ENCODE results near the gene NGF.

The NGF gene

DNA sequence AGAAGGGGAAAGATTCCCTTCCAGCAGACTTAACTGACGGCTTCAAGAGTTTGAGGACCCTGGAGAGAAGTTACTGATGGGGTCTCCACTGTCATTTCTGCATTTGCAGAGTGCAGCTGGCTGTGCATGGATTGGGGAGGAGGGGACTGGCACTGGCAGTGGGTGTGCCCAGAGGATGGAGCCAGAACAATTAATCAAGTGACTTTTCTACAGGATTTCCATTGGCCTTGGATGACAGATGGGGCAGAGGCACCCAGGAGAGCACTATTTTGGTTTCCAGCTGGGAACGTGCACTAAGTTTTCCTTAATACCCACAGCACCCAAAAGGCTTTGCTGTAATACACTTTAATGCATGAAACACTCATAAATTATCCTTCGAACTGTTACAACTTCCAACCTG, 1.3 kb downstream of the NGF start:
- DNase-seq (ENCODE audit: low read depth): no peak

DNA sequence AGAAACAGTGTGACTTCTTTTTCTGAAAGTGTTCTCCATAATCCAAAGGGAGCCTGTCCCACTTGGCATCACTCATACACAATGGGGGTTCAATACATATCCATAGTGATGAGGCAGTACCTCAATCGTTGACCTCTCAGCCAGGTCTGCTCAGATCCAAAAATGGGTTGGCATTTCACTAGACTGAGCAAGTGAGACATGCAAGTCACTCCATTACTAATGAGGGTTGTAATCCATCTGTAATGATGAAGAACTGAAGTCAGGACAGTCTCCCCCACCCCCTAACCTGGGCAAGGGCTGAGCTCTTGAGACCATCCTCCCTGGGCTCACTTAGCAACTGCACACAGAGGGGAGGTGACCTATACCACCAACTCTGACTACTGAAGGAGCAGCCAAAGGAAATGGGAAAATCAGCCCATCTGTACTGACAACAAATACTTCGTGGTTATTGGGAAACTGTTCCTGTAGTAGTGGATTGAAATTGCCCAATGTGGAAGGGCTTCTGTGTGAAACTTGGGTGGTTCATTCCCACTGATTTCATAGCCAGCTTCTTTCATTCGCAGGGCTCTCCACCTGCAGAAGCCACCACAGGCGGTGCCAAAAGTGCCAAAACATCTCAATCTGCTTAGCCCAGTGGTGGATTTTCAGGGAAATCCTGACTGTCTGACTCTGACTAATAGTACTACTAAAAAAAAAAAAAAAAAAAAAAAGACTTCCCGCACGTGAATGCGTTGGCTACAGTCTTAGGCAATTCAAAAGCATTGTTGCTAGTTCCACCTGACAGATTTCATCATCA, 5.0 kb downstream of the NGF start:
- DNase-seq (ENCODE audit: low read depth): peak; percentile 93

DNA sequence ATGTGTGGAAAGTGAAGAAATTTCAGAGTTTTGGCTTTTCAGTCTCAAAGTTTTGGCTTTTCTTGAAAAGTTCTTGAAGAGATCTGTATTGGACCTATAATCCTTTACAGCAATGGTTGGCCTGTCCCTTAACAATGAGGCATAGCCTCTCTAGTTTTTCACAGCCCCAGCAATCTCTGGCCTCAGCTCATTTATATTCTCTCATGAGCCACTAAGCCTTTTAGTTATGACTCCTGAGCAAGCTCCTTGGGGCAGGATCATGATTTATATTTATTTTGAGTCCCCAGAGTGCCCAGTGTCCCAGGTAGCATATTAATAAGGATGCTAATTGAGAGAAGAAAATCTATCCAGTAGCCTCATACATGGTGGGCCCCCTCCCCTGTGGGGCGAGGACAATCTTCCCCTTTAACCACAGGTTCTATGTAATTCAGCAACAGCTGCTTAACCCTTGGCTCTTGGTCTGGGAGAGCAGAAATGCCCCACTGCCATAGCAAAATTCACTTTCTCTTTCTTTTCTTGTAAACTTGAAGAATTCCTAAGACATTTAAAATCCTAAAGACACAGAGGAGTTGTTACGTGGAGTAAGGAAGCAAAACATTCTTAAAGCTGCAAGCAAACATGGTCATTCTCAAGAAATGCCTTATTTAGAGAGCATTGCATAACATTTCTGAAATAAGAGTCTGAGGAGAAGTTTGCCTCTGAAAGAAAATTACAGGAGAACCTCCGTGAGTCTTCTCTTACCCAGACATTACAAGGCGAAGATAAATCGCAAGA, 6.3 kb downstream of the NGF start:
- DNase-seq (ENCODE audit: low read depth): peak; percentile 45

DNA sequence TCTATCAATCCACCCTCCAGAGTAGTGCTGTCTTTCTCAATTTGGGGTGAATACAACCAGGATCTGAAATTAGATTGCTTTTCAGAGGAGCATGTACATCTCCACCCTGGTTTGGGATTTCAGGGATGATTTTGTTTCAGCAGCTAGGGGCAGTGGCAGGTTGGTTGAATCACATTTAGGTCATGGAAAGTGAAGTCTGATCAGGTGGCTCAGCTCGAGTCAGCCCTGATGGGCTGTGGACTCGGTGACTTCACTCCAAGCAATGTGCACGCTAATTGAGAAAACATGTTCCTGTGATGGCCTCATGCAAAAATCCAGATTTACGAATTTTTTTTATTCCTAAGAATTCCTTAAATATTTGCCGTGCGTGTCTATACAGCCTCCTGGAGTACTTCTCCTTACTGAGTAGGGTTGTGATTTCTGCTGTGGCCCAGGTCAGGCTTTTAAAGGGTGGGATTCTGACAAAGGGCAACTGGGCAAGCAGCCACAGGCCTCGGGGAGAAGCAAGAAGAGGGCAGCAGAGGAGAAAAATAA, 7.5 kb downstream of the NGF start:
- peak; percentile 92 for DNase-seq (ENCODE audit: low read depth)

DNA sequence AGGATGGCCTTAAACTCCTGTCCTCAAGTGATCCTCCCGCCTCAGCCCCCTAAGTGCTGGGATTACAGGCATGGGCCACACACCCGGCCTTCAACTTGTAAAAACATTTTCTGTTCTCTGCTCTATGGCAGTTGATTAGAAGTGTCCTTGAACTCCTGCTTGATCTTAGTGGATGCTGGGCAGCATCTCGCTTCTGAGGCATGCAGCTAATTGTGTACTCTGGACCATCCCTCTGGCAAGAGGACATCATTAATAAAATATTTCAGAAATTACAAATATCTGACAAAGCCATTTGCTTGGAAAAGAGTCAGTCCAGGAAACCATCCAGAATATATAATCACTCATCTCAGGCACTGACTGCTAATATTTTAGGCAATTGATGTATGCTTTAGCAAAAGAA, 8.1 kb downstream of the NGF start:
- peak; percentile 51 for DNase-seq (ENCODE audit: low read depth)

DNA sequence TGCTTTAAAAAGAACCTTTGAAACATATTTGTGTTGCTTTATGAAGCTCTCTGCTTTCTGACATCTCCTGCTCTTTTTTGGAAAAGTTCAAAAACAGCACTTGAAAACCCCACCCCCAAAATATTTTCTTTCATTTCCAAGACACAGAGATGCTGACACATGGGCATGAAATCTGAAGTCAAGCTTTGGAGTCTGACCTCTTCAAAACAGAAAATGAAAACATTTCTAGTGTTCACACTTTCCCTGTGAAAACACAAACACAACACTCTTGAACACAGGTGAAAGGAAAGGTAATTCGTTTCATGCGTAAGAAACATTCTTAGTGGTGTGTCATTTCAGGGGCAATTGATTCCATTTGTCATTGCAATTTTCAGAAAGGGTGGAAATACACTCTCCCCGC, 10.8 kb downstream of the NGF start:
- DNase-seq (ENCODE audit: low read depth): no peak

DNA sequence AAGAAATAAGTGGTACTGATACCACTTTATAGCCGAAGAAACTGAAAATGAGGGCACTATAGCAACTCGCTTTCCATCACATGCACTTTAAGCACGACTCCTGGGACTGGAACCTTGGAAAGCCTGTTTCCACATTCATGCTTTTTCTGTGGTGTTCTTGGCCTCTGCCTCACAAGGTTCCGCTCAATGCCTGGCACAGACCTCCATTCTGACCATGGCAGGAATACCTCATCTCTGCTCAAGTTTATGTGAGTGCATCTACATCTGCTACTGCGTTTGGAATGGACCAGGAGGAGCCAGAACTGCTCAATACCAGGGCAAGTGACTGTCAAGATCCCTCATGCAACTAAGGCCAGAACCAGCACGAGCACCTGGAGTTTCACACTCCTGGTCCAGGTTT, 11.6 kb downstream of the NGF start:
- no peak for DNase-seq (ENCODE audit: low read depth)

DNA sequence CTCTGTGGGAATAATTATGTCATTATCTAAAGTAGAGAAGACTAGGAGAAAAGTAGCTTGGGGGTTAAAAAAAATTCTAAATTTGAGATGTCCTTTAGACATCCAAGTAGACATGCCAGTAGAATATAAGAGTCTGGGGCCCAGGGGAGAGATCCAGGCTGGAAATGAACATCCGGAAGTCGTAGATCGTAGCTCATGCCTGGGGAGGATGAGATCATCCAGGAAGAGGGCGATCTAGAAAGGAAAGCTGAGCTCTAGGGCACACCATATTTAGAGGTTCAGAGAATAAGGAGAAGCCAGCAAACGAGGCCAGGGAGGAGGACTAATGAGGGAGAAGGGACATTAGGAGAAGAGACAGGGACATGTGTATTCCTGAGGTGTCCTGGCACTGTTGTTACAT, 12.2 kb downstream of the NGF start:
- peak; percentile 81 for DNase-seq (ENCODE audit: low read depth)

DNA sequence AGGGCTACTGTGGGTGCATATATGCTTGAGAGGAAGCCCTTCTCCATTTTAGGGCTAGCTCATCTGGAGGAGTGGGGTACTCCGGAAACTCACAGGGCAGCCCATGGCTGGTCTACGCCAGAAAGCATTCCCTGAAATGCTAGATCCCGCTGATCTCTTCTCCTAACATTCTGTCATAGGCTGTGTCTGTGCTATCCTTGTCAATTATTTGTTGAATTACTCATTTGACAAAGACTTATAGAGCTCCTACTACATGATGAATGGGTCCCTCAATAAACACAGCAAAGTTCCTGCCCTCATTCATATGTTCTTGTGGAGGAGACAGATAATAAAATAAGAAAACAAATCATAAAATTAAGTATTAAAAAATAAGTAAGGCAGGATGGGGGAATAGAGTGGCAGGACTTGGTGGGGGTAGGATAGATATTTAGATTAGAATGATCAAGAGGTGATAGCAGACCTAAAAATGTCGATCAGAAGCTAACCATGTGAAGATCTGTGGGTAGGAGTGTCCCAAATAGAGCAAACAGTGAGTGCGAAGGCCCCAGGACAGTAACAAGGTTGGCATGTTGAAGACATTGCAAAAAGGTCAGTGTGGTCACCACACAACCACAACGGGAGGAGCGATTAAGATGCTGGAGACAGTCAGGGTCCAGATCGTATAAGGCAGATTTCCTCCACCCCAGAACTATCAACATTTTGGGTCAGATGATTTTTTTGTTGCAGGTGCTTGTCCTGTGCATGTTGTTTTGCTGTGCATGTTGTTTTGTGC, 13.2 kb downstream of the NGF start:
- DNase-seq (ENCODE audit: low read depth): peak; percentile 76

DNA sequence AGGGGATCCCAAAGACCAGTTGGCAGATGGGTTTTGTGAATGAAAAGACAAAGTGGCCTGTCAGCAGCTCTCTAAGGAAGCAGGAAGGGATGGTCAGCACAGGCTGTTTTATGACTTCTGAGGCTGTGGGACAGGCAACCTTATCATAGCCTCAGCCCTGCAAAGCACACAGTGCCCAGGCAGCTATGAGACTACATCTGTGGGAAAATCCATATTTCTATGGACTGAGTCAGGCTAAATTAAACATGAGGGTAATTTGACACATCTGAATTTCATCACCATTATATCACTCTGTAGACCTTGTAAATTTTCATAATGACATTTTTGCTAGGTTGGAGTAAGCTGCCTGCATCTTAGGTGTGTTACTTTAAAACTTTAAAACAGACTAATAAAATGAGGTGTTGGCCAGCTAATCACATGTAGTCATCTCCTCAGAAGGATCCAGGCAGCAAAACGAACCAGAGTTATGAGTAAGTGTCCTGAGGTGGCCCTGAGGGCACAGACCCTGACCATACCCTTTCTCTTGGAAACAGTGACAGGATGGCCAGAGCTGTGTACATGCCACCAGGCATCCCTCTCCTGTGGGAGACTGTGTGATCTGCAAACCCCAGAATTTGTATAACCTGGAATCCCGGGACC, 14.6 kb downstream of the NGF start:
- DNase-seq (ENCODE audit: low read depth): peak; percentile 71

DNA sequence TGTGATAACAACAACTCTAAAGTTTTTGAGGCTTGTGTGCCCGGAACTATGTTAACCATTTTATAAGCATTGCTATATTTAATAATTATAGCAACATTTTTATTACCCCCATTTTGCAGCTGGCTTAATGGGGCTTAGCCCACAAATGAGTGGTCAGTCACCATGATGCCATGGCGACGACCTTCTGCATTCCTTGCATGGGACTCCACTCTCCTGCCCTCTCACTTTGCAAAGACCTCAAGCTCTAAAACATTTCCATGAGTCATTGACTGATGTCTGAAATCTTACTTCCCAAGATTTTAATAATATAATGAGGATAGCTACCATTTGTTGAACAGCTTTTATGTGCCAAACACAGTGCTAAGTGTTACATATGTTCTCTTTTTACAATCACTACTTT, 15.4 kb downstream of the NGF start:
- DNase-seq (ENCODE audit: low read depth): peak; percentile 73

DNA sequence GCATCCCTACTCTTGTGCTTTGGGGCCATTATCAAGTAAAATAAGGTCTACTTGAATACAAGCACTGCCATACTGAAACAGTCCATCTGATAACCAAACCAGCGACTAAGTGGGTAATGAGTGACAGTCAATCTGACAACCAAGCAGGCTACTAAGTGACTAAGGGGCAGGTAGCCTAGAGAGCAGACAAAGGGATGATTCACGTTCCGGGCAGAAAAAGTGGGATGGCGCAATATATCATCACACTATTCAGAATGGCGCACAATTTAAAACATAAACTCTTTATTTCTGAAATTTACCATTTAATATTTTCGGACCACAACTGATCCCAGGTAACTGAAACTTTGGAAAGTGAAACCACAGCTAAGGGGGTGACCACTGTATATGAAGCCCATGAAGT, 17.7 kb downstream of the NGF start:
- peak; percentile 57 for DNase-seq (ENCODE audit: low read depth)

DNA sequence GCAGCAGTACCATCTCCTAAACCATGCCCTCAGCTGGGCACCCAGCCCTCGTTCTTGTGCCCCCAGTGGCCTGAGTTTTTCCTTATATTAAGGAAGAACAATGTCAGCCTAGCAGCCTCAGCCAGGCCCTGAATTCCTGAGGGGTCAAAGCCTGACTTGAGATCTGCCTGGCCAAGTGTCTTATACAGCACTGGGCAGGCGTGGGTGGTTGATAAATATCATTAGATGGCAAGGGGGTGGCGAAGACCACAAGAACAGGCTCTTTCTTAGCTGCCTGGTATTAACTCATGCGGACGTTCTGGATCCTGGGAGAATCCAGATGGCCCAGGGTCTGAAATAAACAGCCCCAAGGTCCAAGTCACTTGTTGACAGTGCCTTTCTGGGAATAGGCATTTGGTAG, 18.3 kb downstream of the NGF start:
- no peak for DNase-seq (ENCODE audit: low read depth)

DNA sequence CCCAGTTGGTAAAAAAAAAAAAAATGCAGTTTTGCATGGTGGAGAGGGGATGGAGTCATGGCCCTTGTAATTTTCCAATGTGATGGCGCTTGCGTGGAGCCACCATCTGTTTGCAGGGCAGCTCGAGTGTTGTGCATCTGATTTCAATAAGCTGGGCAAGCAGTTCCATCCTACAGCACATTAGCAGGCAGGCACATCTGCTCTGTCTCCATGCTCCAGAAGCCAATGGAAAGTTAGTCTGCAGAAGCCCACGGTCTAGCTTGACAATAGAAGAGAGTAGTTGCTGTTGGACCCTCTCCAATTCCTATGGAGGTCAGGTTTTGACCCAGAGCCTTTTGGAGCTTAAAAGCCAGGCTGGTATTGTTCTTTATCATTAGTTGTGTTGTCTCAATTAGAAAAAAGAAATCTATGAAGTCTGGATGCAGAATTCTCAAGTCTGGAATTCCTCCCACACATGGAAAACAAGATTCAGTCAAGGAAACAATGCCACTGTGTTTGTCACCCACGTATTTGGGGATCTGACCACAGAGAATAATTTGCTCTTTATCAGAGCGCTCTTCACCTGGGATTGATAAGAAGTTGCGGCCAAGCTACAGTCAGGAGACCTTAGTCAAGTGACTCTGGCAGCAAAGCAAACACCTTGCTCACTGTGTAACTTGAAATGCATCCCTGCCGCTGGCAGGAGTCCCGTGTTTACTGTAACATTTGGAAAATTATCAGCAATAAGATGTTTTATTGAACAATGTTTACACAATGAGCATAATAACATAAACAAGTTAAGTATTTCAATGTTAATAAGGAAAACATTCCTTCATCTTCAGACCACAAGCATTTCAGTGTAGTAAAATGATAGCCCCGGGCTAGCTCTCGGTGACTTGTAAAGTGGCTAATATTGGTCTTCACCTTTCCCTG, 20.7 kb downstream of the NGF start:
- no peak for DNase-seq (ENCODE audit: low read depth)

DNA sequence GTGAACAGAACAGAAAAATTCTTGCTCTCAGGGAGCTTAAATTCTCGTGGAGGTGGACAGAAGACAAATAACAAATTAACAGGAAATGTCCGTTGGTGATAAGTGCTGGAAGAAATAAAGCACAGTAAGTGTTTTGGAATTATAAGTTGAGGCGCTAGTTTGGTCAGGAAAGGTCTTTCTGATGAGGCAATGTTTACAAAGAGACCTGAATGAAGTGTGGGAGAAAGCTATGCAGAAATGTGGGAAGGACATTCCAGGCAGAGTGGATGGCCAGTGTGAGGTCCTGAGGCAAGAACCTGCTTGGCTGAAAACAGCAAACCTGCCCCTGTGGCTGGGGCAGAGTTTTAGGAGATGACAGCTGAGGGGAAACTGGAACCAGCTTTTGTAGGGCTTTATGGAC, 23.3 kb downstream of the NGF start:
- DNase-seq (ENCODE audit: low read depth): peak; percentile 50

DNA sequence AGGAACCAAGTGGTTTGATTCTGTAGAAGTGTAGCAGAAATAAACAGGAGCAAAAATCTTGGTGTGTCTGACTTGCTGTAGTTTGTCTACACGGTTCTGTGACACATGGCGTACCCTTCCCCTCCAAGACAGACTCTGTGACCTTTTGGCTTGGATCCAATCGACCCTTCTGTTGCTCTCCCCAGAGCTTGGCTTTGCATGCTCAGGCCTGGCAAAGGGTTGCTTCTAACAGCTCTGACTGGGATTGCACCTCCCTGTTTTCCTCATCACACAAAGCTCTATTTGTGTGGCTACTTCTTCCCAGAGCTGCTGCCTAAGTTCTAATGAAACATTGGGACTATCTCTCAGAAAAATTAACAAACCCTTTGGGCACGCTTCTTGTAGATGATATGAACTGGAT, 24.0 kb downstream of the NGF start:
- DNase-seq (ENCODE audit: low read depth): no peak

DNA sequence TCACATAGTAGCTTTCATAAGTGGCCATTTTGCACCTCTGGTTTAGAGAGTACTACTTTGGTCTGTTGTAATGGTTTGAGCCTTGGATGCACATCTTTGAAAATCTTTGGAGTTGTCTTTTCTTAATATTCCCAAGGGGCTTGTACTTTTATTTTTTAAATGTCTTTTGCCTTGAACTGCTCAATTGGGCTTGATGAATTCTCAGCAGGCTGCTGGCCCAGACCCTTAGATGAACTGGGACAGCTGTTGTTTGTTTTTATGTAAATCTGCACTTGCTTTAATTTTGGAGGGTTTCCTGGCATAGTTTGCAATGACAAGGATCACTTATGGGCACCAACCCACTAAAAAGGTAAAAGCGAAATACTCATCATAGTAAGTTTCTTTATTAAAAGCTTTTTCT, 24.9 kb downstream of the NGF start:
- no peak for DNase-seq (ENCODE audit: low read depth)

DNA sequence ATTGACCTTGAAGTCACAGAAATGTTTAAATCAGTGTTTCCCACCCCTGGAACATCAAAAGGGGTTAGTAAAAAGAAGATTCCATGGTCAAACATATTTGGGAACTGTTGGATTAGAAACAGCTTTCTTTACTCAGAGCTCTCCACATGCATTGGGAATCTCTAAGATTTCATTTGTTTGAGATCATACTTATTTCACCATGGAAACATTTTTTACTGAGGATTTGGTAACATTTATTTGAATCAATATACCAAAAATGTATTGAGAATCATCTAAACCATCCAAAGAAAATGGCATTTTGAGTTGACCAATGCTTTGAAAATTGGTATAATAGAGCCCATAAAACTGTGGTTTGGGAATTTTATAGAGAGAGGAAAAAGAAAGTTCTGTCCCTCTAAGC, 25.3 kb downstream of the NGF start:
- no peak for DNase-seq (ENCODE audit: low read depth)

DNA sequence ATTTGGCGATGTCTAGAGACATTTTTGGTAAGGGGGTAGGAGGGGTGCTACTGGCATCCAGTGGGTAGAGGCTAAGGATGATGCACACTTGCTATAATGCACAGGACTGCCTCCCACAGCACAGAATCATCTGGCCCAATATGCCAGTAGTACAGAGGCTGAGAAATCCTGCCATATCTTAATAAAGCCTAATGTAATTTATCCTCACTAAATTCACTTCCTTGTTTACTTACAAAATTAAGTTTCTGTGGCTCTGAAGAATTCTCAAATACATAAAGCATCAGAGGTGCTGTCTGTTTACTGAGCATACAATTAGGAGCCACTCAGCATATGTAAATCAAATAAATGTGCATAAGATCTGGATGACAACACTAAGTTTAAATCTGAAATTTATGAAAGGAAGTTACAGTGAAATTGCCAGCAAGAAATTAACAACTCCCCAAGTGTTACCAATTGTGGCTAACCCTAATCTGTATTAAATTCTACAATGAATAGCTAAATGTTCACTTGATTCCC, 26.5 kb downstream of the NGF start:
- DNase-seq (ENCODE audit: low read depth): no peak

DNA sequence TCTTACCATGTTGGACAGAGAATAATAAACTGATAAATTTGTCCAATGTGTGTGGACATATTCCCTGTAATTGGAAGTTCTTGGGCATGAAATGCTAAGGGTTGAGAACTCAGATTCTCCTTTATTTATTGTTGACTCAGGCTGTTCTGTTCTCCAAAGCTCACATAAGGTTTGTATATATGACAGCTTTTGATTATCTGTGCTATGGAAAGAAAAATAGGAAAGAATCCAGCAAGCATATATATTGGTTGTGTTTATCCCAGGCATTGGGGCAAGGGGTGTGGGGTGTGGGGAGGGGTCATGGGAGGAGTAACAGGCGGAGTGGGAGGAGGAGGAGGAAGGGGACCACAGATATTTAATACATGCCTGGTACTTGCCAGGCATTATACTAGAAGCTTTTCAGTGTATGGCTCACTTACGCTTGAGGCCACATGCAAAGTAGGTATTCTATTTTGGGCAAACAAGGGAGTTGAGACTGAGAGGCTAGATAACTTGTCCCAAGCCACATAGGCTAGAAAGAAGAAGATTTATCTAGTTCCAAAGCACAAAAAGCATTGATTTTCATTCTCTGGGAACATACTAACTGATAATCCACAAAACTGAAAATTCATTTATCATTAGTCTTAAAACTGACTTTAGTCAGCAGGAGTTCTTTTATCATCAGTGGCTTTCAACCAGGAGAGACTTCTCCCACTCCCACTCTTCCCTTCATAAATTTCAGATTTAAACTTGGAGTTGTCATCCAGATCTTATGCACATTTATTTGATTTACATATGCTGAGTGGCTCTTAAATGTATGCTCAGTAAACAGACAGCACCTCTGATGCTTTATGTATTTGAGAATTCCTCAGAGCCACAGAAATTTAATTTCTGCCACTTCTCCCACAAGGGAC, 27.2 kb downstream of the NGF start:
- no peak for DNase-seq (ENCODE audit: low read depth)
